HG03439 (cell line): ENCODE measurements around the gene SLC22A7.

Experiments used
- ATAC-seq: cut with Tn5 transposase; IDR thresholded peaks from one replicate; pipeline ENCODE4 v1.9.1; 2021; ENCODE audit warnings: mild to moderate bottlenecking, moderate library complexity; ENCODE audit not compliant: unreplicated experiment

Gene SLC22A7

DNA sequence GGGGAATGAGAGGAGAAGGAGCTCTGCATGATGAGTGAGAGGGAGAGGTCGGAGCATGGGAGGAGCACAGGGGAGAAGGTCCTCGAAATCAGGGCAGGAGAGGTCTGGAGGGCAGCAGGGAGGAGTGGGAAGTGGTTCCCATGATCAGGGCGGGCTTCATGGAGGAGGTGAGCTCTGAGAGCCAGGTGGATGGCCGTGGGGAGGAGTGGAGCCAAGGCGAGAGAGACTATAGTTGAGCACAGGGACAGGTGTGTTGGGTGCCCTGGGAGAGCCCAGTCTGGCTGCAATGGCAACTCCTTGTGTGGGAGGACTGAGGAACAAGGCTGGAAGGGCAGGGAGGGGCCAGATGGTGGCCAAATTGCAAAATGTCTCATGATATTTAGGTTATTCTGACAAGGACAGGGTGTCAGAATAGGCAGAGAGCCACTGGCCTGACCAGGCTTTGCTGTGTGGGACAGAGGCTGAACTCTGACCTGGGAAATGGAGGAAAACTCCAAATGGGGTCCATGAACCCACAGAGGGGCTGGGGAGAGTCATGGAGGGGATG, 33.4 kb upstream of the SLC22A7 start:
- ATAC-seq, result no peak

DNA sequence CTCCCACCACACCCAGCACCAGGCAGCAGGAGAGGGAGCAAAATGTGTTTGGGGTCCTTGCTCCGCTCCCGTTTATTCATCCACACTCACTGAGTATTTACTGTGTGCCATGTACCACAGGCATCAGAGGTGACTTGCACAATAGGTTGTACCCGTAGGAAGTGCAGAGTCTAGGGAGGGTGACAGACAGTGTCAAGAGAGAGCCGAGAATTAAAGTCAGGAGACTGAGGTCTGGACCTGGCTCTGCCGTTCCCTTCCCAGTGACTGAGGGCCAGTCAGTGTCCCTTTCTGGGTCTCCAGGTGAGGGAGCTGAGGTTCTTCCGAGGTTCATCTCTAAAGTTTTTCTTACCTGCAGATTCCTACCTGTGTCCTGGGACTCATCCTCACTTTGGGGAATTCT, 32.5 kb upstream of the SLC22A7 start:
- ATAC-seq, result no peak

- no peak for ATAC-seq
These were observed 30.3 kb upstream of the SLC22A7 start for GRCh38 chr6:43267619-43268354.

DNA sequence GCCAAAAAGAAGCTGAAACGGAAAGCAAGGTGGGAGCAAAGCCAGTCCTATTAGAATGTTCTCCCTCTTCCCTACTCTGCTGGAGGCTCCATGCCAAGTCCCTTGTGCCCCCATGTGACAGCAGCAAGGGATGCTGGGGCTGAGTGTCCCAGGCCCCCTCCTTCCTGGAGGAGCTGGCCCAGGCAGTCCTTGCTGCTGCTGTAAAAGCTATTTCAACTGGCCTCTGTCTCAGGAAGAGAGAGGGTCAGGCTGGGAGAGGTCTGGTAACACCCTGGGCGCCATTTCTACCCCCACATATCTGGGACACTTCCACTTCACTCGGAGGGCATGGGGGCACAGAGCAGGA, 29.7 kb upstream of the SLC22A7 start:
- ATAC-seq, result no peak

GRCh38 chr6:43268782-43269272, 29.2 kb upstream of the SLC22A7 start:
- no peak for ATAC-seq

DNA sequence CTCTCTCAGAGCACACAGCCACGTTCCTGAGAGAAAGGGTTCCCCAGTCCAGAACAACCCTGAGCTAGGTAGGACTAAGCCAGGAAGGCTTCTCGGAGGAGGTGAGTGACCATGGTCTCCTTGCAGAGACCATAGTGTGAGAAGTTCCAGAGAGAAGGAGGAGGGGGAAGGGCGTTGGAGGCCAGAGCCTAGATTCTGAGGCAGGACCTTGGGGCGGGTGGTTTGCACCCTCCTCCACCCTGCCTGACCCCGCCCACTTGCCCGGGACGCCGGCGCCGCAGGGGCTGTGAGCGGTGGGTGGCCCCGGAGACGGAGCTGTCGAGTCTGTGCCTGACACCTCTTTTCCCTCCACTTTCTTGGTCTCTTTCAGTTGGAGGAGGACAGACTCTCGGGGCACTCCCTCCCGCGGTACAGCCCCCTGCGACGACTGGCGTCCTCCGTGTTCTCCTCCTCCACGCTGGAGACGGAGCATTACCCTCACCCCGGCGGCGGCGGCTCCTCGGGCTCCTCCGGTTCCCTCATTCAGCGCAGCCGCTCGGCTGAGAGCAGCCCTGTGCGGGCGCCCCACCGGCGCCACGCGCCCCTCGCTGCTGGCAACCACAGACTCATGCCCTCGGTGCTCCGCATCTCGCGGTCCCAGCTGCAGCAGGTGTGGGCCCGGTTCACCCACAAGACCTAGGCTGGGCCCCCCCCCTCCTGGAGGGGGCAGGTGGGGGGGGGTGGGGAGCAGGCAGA, 28.6 kb upstream of the SLC22A7 start:
- no peak for ATAC-seq

DNA sequence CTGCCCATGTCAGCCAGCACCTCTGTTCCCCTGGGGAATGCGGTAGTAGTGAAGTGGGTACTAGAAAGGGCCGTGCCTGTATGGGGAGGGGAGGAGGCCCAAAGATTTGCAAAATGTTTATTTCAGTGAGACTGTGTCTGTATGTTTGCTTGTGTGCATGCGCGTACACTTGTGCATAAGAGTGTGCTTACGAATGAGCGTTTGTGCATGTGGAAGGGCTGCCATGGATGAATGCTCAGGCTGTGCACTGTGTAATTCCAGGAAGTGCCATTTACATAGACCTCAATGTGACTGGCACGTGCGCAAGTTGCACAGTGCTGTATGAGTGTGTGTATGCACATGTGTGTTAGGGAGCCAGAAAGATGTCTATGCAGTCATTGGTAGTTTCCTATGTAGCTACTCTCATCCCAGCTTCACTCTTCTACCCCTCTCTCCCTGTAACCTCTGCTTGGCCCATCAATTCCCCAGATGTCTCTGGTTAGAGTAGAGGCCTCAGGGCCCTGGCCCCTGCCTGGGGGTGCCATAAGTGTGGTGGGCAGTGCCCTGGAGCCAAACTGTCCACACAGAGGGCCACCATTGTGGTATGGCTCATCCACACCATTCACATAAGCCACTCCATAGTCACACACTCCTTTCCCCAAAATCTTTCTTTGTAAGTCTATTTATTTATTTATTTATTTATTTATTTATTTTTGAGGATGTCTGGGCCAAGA, 26.8 kb upstream of the SLC22A7 start:
- no peak for ATAC-seq

DNA sequence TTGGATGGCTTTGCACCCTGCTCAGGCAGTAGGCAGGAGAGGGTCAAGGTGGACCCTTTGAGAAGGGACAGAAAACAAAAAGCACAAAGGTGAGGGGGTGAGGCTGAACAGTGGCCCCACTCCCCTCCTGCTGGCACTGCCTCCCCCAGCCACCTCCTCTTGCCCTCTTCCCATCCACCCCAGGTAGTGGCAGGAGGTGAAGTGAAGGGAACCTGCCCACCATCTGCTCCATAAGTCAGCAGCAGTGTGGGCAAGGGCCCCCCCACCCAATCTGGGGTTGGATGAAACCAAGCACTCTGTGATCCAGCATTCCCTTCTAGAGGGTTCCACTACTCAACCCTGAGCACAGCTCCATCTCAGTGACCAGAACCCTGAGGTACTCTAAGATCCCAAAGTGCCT, 26.1 kb upstream of the SLC22A7 start:
- ATAC-seq, result no peak

GRCh38 chr6:43273707-43274106, 24.4 kb upstream of the SLC22A7 start:
- no peak for ATAC-seq

DNA sequence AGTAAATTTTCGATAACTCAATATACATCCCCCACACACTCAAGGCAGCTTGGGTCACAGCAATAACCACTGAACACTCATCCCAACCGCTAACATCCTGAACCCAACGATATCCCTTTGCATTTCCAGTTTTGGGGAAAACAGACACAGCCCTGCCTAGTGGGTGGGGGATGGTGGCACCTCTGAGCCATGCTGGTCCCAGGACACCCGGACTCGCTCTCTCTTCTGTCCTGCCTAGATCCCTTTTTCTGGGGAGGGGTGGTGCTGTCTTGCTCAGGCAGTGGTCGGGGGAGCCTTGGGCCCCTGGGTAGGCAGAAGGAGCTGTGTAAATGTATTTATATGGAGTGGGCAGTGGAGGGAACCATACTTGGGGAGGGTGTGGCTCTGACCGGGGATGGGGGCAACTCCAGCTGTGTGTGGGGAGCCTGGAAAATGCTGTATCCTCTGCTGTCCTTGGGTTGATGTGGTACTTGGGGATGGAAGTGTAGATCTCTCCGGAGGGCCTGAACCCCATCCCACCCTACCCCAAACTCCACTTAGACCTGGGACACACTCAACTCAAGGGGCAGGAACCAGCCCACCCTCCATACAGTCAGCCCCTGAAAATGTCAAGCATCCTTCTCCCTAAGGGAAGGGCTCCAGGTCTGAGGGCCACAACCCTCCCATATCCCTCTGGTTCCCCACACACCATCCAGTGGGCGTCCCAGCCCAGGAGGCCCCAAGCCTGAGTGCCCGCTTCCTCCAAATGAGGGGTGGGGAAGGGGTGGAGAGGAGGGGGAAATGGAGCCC, 23.7 kb upstream of the SLC22A7 start:
- no peak for ATAC-seq

DNA sequence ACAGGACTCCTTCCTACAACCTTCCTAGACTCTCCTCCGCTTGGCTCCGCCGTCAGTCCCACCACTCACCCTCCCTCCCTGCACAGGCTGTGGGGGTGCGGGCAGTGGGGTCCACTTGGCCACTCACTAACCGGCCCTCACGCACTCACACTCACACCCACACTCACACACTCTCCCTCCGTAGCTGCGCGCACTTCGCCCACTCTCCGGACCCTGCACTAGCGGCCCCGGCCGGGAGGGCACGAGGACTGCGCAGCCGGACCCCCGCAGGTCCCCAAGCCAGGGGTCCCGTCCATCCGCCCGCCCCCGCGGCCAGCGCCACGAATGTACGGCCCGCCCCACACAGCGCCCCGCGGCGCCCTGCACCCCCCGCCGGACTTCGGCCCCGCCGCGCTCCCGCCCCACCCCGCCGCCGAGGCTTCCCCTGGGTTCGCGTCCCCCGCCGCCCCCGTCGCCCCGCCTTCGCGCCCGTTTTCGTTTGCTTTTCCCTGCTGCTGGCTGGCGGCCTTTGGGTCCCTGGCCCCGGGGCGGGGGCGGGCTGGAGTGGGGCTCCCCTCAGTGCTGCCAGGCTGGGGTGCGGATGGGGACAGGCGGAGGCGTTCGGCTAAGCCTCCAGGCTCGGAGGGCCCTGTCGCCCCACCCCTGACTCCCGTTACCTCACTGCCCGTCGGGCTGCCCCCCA, 23.0 kb upstream of the SLC22A7 start:
- no peak for ATAC-seq

- ATAC-seq, result no peak
These were observed 22.1 kb upstream of the SLC22A7 start for GRCh38 chr6:43275801-43276576.

GRCh38 chr6:43276577-43277305, 21.3 kb upstream of the SLC22A7 start:
- ATAC-seq, result no peak

GRCh38 chr6:43277306-43277642, 20.8 kb upstream of the SLC22A7 start:
- no peak for ATAC-seq

- no peak for ATAC-seq
These were observed 20.2 kb upstream of the SLC22A7 start for GRCh38 chr6:43277643-43278523.

DNA sequence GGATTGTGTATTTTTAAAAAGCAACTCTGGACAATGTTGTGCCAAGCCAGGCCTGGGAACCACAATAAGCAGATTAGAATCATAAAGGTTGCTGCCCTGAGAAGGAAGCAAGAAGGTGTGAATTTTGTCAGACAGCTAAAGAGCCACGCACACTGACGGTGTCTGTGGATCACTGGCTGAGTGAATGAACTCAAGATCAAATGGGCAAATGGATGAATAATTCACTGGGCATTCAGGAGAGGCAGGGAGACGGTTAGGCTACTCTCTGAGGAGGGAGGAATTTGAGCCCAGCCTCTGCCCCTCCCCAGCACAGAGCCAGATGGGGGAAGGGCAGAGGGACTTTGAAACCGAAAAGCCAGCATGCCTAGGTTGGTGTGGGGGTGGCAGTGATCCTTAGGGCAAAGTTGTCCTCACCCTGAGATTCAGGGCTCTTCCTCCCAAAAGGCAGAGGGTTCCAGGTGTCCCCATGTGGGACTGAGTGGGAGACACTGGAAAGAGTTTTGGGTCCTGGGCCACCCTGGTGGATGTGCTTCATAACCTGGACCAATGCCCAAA, 19.5 kb upstream of the SLC22A7 start:
- no peak for ATAC-seq

DNA sequence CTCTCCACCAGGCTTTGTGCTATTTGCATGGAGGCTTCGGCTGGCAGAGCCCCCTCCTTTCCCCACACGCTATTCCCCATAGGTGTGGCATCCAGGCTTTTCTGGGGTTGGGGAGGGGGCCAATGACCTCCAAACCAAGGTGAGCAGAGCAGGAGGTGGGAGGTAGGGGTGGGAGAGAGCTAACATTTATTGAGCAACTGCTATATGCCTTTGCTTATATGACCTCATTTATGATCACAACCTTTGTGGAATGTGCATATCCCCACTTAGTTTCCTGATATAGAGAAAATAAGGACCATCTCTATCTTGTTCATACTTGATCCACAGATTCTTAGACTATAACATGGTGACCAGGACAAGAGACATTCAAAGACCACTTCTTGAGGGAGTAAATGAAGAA, 17.8 kb upstream of the SLC22A7 start:
- no peak for ATAC-seq

- ATAC-seq, result no peak
These were observed 16.0 kb upstream of the SLC22A7 start for GRCh38 chr6:43282060-43282459.
